ENCODE measurements around the gene ADAMTS20. TPM values are rescaled to one million over a fixed set of nuclear protein-coding genes. Genes with fewer than 3 reads are reported as not detected.

The ADAMTS20 gene
- total and polyA plus RNA-seq, 2 donors (not counting 3 experiments of a cell fraction or from before 2014, with no cell fraction given): not detected

DNA sequence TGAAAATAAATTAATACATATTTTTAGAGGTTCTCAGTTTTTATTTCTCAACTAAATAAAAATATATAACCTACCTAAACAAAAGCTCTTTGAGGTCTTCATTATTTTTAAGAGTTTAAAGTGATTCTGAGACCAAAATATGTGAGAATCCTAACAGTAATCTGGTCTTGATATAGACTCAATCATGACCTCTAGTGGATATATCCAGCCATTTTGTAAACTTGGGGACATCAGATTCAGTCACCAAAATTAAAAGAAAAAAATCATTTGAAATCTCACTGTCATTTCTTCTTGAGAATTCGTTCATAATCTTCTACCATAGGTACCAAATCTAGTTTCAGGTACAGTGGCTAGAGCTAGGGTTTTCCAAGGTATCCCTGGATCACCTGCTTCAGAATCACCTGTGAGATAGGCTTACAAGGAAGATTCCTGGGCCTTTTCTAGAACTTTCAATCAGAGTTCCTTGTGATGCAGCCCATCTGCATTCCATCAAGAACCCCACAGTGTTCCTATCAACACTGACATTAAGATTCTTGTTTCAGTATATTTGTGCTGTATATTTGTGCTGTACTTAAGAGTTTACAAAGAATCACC lies 214.9 kb downstream of the ADAMTS20 start:
- DNase-seq (ENCODE audit: low read depth, low spot score) (peak; percentile 51), FAIRE-seq (peak; percentile 70)
- Histone ChIP-seq H3K4me2 (ENCODE audit: insufficient read depth, low read length) (no peak overlapping the region), H3K4me3 (replicated peaks in 1 of 3; ENCODE audit: insufficient read depth in 1 of 3, low read depth in 1 of 3, low read length in 3 of 3) (no peak overlapping the region), H3K9me3 (replicated peaks; ENCODE audit: control insufficient read depth, insufficient read depth, low read length) (no peaks in the 10 kb centered on the region), H3K36me3 (ENCODE audit: control insufficient read depth in 2 of 2, extremely low read depth in 1 of 2, insufficient read depth in 2 of 2, low read length in 2 of 2) (no peaks in the 10 kb centered on the region), H3K9ac (replicated peaks; ENCODE audit: extremely low read depth, insufficient read depth, low read length) (no peak overlapping the region), H3K9me1 (replicated peaks; ENCODE audit: control insufficient read depth, extremely low read depth, insufficient read depth, low read length) (no peaks in the 10 kb centered on the region), H4K20me1 (replicated peaks; ENCODE audit: control insufficient read depth, extremely low read depth, insufficient read depth, low read length) (no peaks in the 10 kb centered on the region), H3K4me1 (ENCODE audit: control insufficient read depth, extremely low read depth, insufficient read depth, low read length) (peaks cover 31% of the 10 kb centered on the region), H3K27ac (ENCODE audit: insufficient read depth, low read depth, low read length) (no peak overlapping the region), H3K27me3 (ENCODE audit: control insufficient read depth in 2 of 2, insufficient read depth in 2 of 2, low read length in 2 of 2) (no peaks in the 10 kb centered on the region), H3K79me2 (ENCODE audit: control insufficient read depth, insufficient read depth, low read length) (no peaks in the 10 kb centered on the region), H2AFZ (ENCODE audit: low read depth, low read length) (no peak overlapping the region)
- dilution Hi-C loops (cut with MboI; ENCODE audit: extremely low pct_ligation_motif_present, low sequenced_read_pairs): no loop called here
- CTCF ChIA-PET: interaction anchor here (0.6 to 5.6 kb wide), 13 partner anchors 24 to 1208 kb away, joined by 3 to 83 read pairs (median 7); no protein-coding TSS in a partner anchor
- no TSS peak for BruUV-seq (replicated peaks)
- intact Hi-C loops (cut with micrococcal nuclease): loop anchor here (1.0 to 10.0 kb wide), 9 partner anchors 52 to 1650 kb away; partner anchors contain the start of gene YAF2
- POLR2A ChIA-PET: no interaction called here
- TF ChIP-seq, protein P1, sequence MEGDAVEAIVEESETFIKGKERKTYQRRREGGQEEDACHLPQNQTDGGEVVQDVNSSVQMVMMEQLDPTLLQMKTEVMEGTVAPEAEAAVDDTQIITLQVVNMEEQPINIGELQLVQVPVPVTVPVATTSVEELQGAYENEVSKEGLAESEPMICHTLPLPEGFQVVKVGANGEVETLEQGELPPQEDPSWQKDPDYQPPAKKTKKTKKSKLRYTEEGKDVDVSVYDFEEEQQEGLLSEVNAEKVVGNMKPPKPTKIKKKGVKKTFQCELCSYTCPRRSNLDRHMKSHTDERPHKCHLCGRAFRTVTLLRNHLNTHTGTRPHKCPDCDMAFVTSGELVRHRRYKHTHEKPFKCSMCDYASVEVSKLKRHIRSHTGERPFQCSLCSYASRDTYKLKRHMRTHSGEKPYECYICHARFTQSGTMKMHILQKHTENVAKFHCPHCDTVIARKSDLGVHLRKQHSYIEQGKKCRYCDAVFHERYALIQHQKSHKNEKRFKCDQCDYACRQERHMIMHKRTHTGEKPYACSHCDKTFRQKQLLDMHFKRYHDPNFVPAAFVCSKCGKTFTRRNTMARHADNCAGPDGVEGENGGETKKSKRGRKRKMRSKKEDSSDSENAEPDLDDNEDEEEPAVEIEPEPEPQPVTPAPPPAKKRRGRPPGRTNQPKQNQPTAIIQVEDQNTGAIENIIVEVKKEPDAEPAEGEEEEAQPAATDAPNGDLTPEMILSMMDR (IDR thresholded peaks at IDR 0.05; ENCODE audit: extremely low read depth in 1 of 2, insufficient read depth in 1 of 2, low read depth in 1 of 2, low read length in 2 of 2): peak; percentile 30 to 35
- no peak for TF ChIP-seq POLR2A (IDR thresholded peaks at IDR 0.05; ENCODE audit: low read depth, low read length)

DNA sequence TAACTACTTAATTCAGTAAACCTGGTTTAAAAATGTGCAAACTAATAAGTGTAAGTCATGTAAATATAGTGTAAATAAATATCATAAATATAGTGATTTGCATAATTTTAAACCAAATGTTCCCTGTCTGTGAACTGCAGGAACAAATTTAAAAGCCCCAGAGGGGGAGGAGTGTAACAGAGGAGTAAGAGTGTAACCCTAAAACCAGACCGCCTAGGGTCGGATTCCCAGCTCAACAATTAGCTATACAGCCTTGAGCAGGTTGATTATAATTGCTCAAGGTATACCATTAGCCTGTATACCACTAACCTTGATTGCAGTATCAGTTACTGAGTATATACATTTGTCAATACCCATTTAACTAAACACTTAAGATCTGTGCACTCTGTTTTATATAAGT lies 218.4 kb downstream of the ADAMTS20 start:
- BruUV-seq (replicated peaks): no TSS peak
- no peaks in the 10 kb centered on the region for H3K36me3 ChIP-seq (ENCODE audit: control insufficient read depth in 2 of 2, extremely low read depth in 1 of 2, insufficient read depth in 2 of 2, low read length in 2 of 2)
- TF ChIP-seq POLR2A (IDR thresholded peaks at IDR 0.05; ENCODE audit: low read depth, low read length) (no peak), GATA2 (IDR thresholded peaks at IDR 0.05; ENCODE audit: insufficient read depth, insufficient read length, low read depth, low read length) (no peak), JUN (IDR thresholded peaks at IDR 0.05; ENCODE audit: borderline replicate concordance, insufficient read depth, insufficient read length, low read depth) (no peak), MYC (IDR thresholded peaks at IDR 0.05; ENCODE audit: low read depth, low read length) (no peak), POLR2AphosphoS5 (IDR thresholded peaks at IDR 0.05; ENCODE audit: insufficient read depth, low read depth, low read length) (no peak), EZH2 (IDR thresholded peaks at IDR 0.05; ENCODE audit: borderline replicate concordance, low read depth, low read length, severe bottlenecking) (no peak), FOS (IDR thresholded peaks at IDR 0.05; ENCODE audit: borderline replicate concordance, insufficient read depth, low read length) (no peak)
- TF ChIP-seq, protein P2, sequence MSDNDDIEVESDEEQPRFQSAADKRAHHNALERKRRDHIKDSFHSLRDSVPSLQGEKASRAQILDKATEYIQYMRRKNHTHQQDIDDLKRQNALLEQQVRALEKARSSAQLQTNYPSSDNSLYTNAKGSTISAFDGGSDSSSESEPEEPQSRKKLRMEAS (IDR thresholded peaks at IDR 0.05; ENCODE audit: insufficient read depth, insufficient read length): no peak
- TF ChIP-seq, protein P1 (IDR thresholded peaks at IDR 0.05; ENCODE audit: extremely low read depth in 1 of 2, insufficient read depth in 1 of 2, low read depth in 1 of 2, low read length in 2 of 2): no peak
- FAIRE-seq (no peak), DNase-seq (ENCODE audit: low read depth, low spot score) (no peak)
- no peaks in the 10 kb centered on the region for H4K20me1 ChIP-seq (replicated peaks; ENCODE audit: control insufficient read depth, extremely low read depth, insufficient read depth, low read length)
- H3K9me1 ChIP-seq (replicated peaks; ENCODE audit: control insufficient read depth, extremely low read depth, insufficient read depth, low read length): no peaks in the 10 kb centered on the region
- no peak overlapping the region for H3K9ac ChIP-seq (replicated peaks; ENCODE audit: extremely low read depth, insufficient read depth, low read length)
- no peaks in the 10 kb centered on the region for H3K9me3 ChIP-seq (replicated peaks; ENCODE audit: control insufficient read depth, insufficient read depth, low read length)
- H3K27me3 ChIP-seq (ENCODE audit: control insufficient read depth in 2 of 2, insufficient read depth in 2 of 2, low read length in 2 of 2): no peaks in the 10 kb centered on the region
- CTCF ChIA-PET: interaction anchor here (0.9 to 1.5 kb wide), 3 partner anchors 50 to 851 kb away, joined by 4 to 9 read pairs (median 4); no protein-coding TSS in a partner anchor
- H3K79me2 ChIP-seq (ENCODE audit: control insufficient read depth, insufficient read depth, low read length): no peaks in the 10 kb centered on the region
- intact Hi-C loops (cut with micrococcal nuclease) (loop anchor here (10.0 kb wide), 1 partner anchor 999 kb away; no protein-coding TSS in a partner anchor), dilution Hi-C loops (cut with MboI; ENCODE audit: extremely low pct_ligation_motif_present, low sequenced_read_pairs) (no loop called here)
- POLR2A ChIA-PET: no interaction called here
- H3K4me2 ChIP-seq (ENCODE audit: insufficient read depth, low read length): no peak overlapping the region
- H2AFZ ChIP-seq (ENCODE audit: low read depth, low read length): no peak overlapping the region
- peaks cover 24% of the 10 kb centered on the region for H3K4me1 ChIP-seq (ENCODE audit: control insufficient read depth, extremely low read depth, insufficient read depth, low read length)
- no peak overlapping the region for H3K4me3 ChIP-seq (replicated peaks in 1 of 3; ENCODE audit: insufficient read depth in 1 of 3, low read depth in 1 of 3, low read length in 3 of 3)
- no peak overlapping the region for H3K27ac ChIP-seq (ENCODE audit: insufficient read depth, low read depth, low read length)
